Measurements from ENCODE around the gene BZW2. TPM values are rescaled to one million over a fixed set of nuclear protein-coding genes. Genes with fewer than 3 reads are reported as not detected.

BZW2 gene
- total and polyA plus RNA-seq, 2 donors (not counting 1 experiment from before 2014, with no cell fraction given), result 18.4 to 20.6 TPM

DNA sequence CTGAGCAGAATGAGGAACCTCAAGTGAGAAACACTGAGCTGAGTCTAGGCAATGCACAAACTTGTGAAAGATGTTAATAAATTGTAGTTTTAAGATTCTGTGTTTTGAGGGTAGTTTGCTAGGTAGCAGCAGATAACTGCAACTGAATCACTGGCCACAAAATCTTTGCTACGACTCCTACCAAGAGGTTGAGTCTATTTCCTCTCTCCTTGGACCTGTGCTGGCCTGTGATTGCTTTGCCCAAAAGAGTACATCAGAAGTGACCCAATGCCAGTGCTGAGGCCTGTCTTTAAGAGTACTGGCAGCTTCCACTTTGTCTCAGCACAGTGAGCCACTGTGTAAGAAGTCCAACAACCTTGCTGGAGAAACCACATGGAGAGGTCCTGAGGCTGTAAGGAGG lies 95.7 kb downstream of the BZW2 start:
- Histone ChIP-seq H3K36me3 (replicated peaks in 1 of 2; ENCODE audit: control extremely low read depth in 1 of 2, control insufficient read depth in 1 of 2, extremely low read depth in 1 of 2, insufficient read depth in 2 of 2, low read length in 1 of 2) (no peaks in the 10 kb centered on the region), H3K9ac (ENCODE audit: low read length) (no peak overlapping the region), H3K27ac (ENCODE audit: low read length in 2 of 2) (no peak overlapping the region), H3K4me3 (ENCODE audit: control extremely low read depth in 1 of 5, extremely low read depth in 1 of 5, insufficient read depth in 1 of 5, low read depth in 2 of 5, low read length in 4 of 5) (no peak overlapping the region), H2AFZ (ENCODE audit: insufficient read depth, low read depth, low read length, poor library complexity, severe bottlenecking) (no peak overlapping the region), H3K4me2 (replicated peaks; ENCODE audit: low read depth, low read length, poor library complexity, severe bottlenecking) (no peak overlapping the region), H3K9me3 (ENCODE audit: control extremely low read depth in 1 of 3, control insufficient read depth in 2 of 3, insufficient read depth in 1 of 3, low read length in 2 of 3) (no peaks in the 10 kb centered on the region), H4K20me1 (ENCODE audit: control insufficient read depth, insufficient read depth, low read length, poor library complexity, severe bottlenecking) (no peaks in the 10 kb centered on the region), H3K27me3 (replicated peaks in 1 of 4; ENCODE audit: control extremely low read depth in 1 of 4, control insufficient read depth in 3 of 4, insufficient read depth in 4 of 4, low read length in 3 of 4) (no peaks in the 10 kb centered on the region), H3K4me1 (ENCODE audit: control insufficient read depth in 2 of 2, insufficient read depth in 2 of 2, low read length in 2 of 2) (no peaks in the 10 kb centered on the region), H3K79me2 (ENCODE audit: control insufficient read depth, insufficient read depth, low read length) (no peaks in the 10 kb centered on the region)
- POLR2A ChIA-PET, result no interaction called here
- 89% methylated on average over 1 of the region's 1 CpG for WGBS (ENCODE audit: insufficient coverage)
- no peaks in the 10 kb centered on the region for H3K9me3 Mint-ChIP-seq (ENCODE audit: insufficient read depth)
- no peak overlapping the region for H3K4me3 Mint-ChIP-seq
- ATAC-seq (ENCODE audit: low read depth), result no peak
- no peaks in the 10 kb centered on the region for H3K27me3 Mint-ChIP-seq
- TF ChIP-seq, protein P1, sequence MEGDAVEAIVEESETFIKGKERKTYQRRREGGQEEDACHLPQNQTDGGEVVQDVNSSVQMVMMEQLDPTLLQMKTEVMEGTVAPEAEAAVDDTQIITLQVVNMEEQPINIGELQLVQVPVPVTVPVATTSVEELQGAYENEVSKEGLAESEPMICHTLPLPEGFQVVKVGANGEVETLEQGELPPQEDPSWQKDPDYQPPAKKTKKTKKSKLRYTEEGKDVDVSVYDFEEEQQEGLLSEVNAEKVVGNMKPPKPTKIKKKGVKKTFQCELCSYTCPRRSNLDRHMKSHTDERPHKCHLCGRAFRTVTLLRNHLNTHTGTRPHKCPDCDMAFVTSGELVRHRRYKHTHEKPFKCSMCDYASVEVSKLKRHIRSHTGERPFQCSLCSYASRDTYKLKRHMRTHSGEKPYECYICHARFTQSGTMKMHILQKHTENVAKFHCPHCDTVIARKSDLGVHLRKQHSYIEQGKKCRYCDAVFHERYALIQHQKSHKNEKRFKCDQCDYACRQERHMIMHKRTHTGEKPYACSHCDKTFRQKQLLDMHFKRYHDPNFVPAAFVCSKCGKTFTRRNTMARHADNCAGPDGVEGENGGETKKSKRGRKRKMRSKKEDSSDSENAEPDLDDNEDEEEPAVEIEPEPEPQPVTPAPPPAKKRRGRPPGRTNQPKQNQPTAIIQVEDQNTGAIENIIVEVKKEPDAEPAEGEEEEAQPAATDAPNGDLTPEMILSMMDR (IDR thresholded peaks at IDR 0.05), result no peak
- no peak for TF ChIP-seq EZH2 (IDR thresholded peaks at IDR 0.05; ENCODE audit: borderline replicate concordance, insufficient read depth, low read depth, low read length, poor library complexity, severe bottlenecking)
- H3K27ac Mint-ChIP-seq, result no peak overlapping the region
- intact Hi-C loops (cut with micrococcal nuclease), result no loop called here
- H3K4me1 Mint-ChIP-seq, result no peaks in the 10 kb centered on the region
- no peak for DNase-seq
- CTCF ChIA-PET, result no interaction called here

DNA sequence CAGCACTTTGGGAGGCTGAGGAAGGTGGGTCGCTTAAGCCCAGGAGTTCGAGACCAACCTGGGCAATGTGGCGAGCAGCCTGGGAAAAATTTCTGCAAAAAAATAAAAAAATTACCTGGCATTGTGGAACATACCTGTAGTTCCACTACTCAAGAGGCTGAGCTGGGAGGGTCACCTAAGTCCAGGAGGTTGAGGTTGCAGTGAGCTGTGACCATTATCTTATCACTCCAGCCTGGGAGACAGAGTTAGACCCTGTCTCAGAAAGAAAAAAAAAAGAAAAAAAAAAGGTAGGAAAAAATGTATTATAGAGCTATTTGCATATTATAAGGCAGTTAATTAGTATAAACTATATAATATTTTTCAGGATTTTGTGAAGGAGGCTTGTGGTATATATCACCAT lies 96.6 kb downstream of the BZW2 start:
- DNase-seq, result no peak
- intact Hi-C loops (cut with micrococcal nuclease), result no loop called here
- Mint-ChIP-seq H3K9me3 (ENCODE audit: insufficient read depth) (no peaks in the 10 kb centered on the region), H3K27me3 (no peaks in the 10 kb centered on the region), H3K4me3 (no peak overlapping the region), H3K27ac (no peak overlapping the region), H3K4me1 (no peaks in the 10 kb centered on the region)
- Histone ChIP-seq H3K9ac (ENCODE audit: low read length) (no peak overlapping the region), H3K4me2 (replicated peaks; ENCODE audit: low read depth, low read length, poor library complexity, severe bottlenecking) (no peak overlapping the region), H2AFZ (ENCODE audit: insufficient read depth, low read depth, low read length, poor library complexity, severe bottlenecking) (no peak overlapping the region), H3K36me3 (replicated peaks in 1 of 2; ENCODE audit: control extremely low read depth in 1 of 2, control insufficient read depth in 1 of 2, extremely low read depth in 1 of 2, insufficient read depth in 2 of 2, low read length in 1 of 2) (no peaks in the 10 kb centered on the region), H3K27ac (ENCODE audit: low read length in 2 of 2) (no peak overlapping the region), H3K9me3 (ENCODE audit: control extremely low read depth in 1 of 3, control insufficient read depth in 2 of 3, insufficient read depth in 1 of 3, low read length in 2 of 3) (no peaks in the 10 kb centered on the region), H3K79me2 (ENCODE audit: control insufficient read depth, insufficient read depth, low read length) (no peaks in the 10 kb centered on the region), H3K4me1 (ENCODE audit: control insufficient read depth in 2 of 2, insufficient read depth in 2 of 2, low read length in 2 of 2) (no peaks in the 10 kb centered on the region), H3K27me3 (replicated peaks in 1 of 4; ENCODE audit: control extremely low read depth in 1 of 4, control insufficient read depth in 3 of 4, insufficient read depth in 4 of 4, low read length in 3 of 4) (no peaks in the 10 kb centered on the region), H4K20me1 (ENCODE audit: control insufficient read depth, insufficient read depth, low read length, poor library complexity, severe bottlenecking) (no peaks in the 10 kb centered on the region), H3K4me3 (ENCODE audit: control extremely low read depth in 1 of 5, extremely low read depth in 1 of 5, insufficient read depth in 1 of 5, low read depth in 2 of 5, low read length in 4 of 5) (no peak overlapping the region)
- CTCF ChIA-PET, result interaction anchor here (1.6 kb wide), 1 partner anchor 28 kb away, joined by 3 read pairs; no protein-coding TSS in a partner anchor
- no peak for ATAC-seq (ENCODE audit: low read depth)
- TF ChIP-seq EZH2 (IDR thresholded peaks at IDR 0.05; ENCODE audit: borderline replicate concordance, insufficient read depth, low read depth, low read length, poor library complexity, severe bottlenecking), result no peak
- TF ChIP-seq, protein P1 (IDR thresholded peaks at IDR 0.05), result no peak
- POLR2A ChIA-PET, result no interaction called here
- no CpG with 5 or more reads among the region's 3 CpGs for WGBS (ENCODE audit: insufficient coverage)

Measured in B cell (primary cell).